ENCODE data around the gene OPTC. TPM values are rescaled to one million over a fixed set of nuclear protein-coding genes. Genes with fewer than 3 reads are reported as not detected.

Gene OPTC
- total RNA-seq, 1 donor from 2014 or later = not detected

DNA sequence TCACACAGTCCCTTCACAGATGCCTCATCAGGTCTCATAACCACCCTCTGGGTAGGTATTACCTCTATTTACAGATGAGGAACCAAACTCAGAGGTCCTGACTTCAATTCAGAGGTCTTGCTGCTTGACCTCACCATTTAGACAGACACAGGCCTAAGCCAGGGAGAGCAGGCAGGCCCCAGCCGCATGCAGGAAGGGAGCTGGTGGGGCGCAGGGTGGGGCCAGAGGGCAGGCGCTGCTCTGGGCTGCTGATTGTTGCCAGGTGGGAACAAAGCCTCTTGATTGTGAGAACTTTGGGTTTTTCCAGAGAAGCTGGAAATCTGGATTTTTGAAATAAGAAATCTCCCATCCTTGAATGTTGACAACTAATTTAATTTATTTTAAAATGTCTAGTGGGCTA lies 38.2 kb upstream of the OPTC start:
- intact Hi-C loops (cut with micrococcal nuclease) = no loop called here
- peaks cover 47% of the 10 kb centered on the region for H3K27me3 ChIP-seq (ENCODE audit: low read depth)
- no peak overlapping the region for H3K27ac ChIP-seq (replicated peaks)
- TF ChIP-seq, protein P1, sequence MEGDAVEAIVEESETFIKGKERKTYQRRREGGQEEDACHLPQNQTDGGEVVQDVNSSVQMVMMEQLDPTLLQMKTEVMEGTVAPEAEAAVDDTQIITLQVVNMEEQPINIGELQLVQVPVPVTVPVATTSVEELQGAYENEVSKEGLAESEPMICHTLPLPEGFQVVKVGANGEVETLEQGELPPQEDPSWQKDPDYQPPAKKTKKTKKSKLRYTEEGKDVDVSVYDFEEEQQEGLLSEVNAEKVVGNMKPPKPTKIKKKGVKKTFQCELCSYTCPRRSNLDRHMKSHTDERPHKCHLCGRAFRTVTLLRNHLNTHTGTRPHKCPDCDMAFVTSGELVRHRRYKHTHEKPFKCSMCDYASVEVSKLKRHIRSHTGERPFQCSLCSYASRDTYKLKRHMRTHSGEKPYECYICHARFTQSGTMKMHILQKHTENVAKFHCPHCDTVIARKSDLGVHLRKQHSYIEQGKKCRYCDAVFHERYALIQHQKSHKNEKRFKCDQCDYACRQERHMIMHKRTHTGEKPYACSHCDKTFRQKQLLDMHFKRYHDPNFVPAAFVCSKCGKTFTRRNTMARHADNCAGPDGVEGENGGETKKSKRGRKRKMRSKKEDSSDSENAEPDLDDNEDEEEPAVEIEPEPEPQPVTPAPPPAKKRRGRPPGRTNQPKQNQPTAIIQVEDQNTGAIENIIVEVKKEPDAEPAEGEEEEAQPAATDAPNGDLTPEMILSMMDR (IDR thresholded peaks at IDR 0.05; ENCODE audit: borderline replicate concordance) = no peak
- H3K36me3 ChIP-seq = no peaks in the 10 kb centered on the region
- peaks cover 15% of the 10 kb centered on the region for H3K4me1 ChIP-seq
- no peak for DNase-seq
- no peak overlapping the region for H3K4me3 ChIP-seq
- no peaks in the 10 kb centered on the region for H3K9me3 ChIP-seq (replicated peaks)

DNA sequence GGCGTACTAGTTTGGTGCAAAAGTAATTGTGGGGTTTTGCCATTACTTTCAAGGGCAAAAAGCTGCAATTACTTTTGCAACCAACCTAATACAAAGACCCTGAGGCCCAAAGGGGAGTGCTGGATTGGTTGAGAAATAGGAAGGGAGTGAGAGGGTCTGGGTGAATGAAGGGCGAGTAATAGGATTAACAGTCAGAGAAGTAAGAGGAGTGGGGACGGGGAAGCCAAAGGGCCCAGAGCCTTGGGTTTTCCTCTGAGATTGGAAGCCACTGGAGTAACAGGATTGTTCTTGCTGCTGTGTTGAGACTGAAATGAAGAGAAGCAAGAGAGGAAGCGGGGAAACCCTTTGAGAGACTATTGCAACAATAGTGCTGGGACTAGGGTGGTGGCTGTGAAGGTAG lies 37.4 kb upstream of the OPTC start:
- Histone ChIP-seq H3K36me3 (no peaks in the 10 kb centered on the region), H3K27ac (replicated peaks) (no peak overlapping the region)

DNA sequence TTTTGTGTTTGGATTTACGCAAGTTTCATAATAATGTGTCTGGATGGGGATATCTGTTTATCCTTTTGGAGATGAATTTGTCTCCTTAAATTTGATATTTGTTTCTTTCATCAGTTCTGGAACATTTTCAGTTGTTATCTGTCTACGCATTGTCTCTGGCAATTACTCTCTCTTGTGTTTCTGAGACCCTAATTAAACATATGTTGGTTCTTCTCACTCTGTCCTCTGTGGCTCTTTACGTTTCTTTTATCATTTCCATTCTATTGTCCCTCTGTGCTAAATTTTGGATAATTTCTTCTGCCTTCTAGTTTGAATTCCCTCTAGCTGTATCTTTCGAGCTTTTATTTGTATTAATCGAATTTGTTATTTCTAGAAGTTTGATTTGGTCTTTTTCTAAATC lies 35.9 kb upstream of the OPTC start:
- Histone ChIP-seq H3K9me3 (replicated peaks) (no peaks in the 10 kb centered on the region), H3K27ac (replicated peaks) (no peak overlapping the region), H3K36me3 (no peaks in the 10 kb centered on the region), H3K4me1 (peaks cover 6% of the 10 kb centered on the region), H3K27me3 (ENCODE audit: low read depth) (peaks cover 26% of the 10 kb centered on the region), H3K4me3 (no peak overlapping the region)
- no peak for DNase-seq
- TF ChIP-seq, protein P1 (IDR thresholded peaks at IDR 0.05; ENCODE audit: borderline replicate concordance) = no peak
- intact Hi-C loops (cut with micrococcal nuclease) = no loop called here

More for the DNA sequence above, 37.4 kb upstream of the OPTC start:
- no peak overlapping the region for H3K4me3 ChIP-seq
- H3K9me3 ChIP-seq (replicated peaks) = no peaks in the 10 kb centered on the region
- DNase-seq = no peak
- TF ChIP-seq, protein P1 (IDR thresholded peaks at IDR 0.05; ENCODE audit: borderline replicate concordance) = no peak
- H3K27me3 ChIP-seq (ENCODE audit: low read depth) = peaks cover 39% of the 10 kb centered on the region
- intact Hi-C loops (cut with micrococcal nuclease) = no loop called here
- peaks cover 15% of the 10 kb centered on the region for H3K4me1 ChIP-seq

DNA sequence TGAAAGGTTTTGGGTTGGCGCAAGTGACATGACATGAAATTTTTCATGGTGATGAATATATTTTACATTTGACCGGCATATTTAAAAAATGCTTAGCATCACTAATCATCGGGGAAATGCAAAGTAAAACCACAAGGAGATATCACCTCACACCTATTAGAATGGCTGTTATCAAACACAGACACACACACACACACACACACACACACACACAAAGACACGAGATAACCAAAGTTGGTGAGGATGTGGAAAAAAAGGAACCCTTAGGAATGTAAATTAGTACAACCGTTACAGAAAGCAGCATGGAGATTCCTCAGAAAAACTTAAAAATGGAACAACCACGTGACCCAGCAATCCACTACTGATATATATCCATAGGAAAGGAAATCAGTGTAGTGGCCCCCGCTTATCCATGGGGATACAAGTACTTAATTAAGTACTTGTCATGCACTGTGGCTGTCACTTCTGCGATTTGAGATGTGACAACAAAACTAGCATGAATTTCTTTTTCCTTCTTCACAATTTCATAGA lies 34.2 kb upstream of the OPTC start:
- H3K4me1 ChIP-seq = peaks cover 6% of the 10 kb centered on the region
- TF ChIP-seq, protein P1 (IDR thresholded peaks at IDR 0.05; ENCODE audit: borderline replicate concordance) = no peak
- intact Hi-C loops (cut with micrococcal nuclease) = no loop called here
- no peak for DNase-seq
- peaks cover 11% of the 10 kb centered on the region for H3K27me3 ChIP-seq (ENCODE audit: low read depth)
- no peak overlapping the region for H3K27ac ChIP-seq (replicated peaks)
- no peak overlapping the region for H3K4me3 ChIP-seq
- H3K36me3 ChIP-seq = no peaks in the 10 kb centered on the region
- H3K9me3 ChIP-seq (replicated peaks) = no peaks in the 10 kb centered on the region

DNA sequence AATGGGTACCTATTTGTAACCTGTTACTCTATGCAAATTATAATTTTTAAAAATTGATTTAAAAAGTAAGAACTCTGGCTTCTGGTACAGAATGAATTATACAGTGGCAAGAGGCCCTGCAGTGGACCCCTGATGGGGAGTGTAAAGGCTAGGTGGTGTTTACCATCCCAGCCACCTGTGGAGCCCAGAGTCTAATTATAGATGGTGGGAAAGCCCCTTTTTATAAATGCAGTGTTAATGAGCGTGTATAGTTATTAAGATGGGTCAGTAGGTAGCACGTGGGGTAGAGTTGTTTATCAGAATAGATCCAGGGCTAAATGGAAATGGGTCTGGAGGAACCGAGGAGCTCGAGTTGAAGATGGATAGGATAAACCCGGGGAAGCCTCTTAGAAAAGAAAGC lies 32.2 kb upstream of the OPTC start:
- Histone ChIP-seq H3K4me3 (no peak overlapping the region), H3K36me3 (no peaks in the 10 kb centered on the region), H3K9me3 (replicated peaks) (no peaks in the 10 kb centered on the region), H3K27me3 (ENCODE audit: low read depth) (no peaks in the 10 kb centered on the region), H3K27ac (replicated peaks) (no peak overlapping the region), H3K4me1 (peaks cover 26% of the 10 kb centered on the region)
- TF ChIP-seq, protein P1 (IDR thresholded peaks at IDR 0.05; ENCODE audit: borderline replicate concordance) = no peak
- DNase-seq = no peak
- intact Hi-C loops (cut with micrococcal nuclease) = no loop called here

All from left ventricle myocardium inferior (tissue), 1 donor.